PFSK-1 (cell line): ENCODE results near the gene TPP1.

Experiments used
- FOXP2 ChIP-seq: optimal IDR thresholded peaks from 2 replicates; pipeline ENCODE3; 2011; ENCODE audit warnings: borderline replicate concordance, control low read depth, inconsistent platforms; ENCODE audit not compliant: insufficient read depth; ENCODE audit errors: extremely low read length, extremely low read depth
- POLR2AphosphoS5 ChIP-seq: IDR thresholded peaks from 2 replicates; pipeline ENCODE4 v1.6.1; 2012; ENCODE audit warnings: low read depth, mild to moderate bottlenecking, control low read depth, low read length, moderate library complexity
- SIN3A ChIP-seq: IDR thresholded peaks from 2 replicates; pipeline ENCODE4 v1.6.1; 2012; ENCODE audit warnings: mild to moderate bottlenecking, low read length, moderate library complexity, borderline replicate concordance; ENCODE audit not compliant: insufficient read depth
- TAF1 ChIP-seq: IDR thresholded peaks from 2 replicates; pipeline ENCODE4 v1.6.1; 2012; ENCODE audit warnings: low read length, control low read depth, borderline replicate concordance; ENCODE audit not compliant: insufficient read depth
- TF ChIP-seq, protein P1 (sequence below), 2 experiments: IDR thresholded peaks; 2 replicates each; pipeline versions ENCODE4 v1.6.1 to v1.8.0; 2011 to 2012; ENCODE audit warnings: low read depth in 2 of 2, low read length in 2 of 2, control low read depth in 1 of 2, inconsistent platforms in 1 of 2, mild to moderate bottlenecking in 1 of 2, moderate library complexity in 1 of 2; ENCODE audit not compliant: insufficient read depth in 1 of 2

TPP1 gene

DNA sequence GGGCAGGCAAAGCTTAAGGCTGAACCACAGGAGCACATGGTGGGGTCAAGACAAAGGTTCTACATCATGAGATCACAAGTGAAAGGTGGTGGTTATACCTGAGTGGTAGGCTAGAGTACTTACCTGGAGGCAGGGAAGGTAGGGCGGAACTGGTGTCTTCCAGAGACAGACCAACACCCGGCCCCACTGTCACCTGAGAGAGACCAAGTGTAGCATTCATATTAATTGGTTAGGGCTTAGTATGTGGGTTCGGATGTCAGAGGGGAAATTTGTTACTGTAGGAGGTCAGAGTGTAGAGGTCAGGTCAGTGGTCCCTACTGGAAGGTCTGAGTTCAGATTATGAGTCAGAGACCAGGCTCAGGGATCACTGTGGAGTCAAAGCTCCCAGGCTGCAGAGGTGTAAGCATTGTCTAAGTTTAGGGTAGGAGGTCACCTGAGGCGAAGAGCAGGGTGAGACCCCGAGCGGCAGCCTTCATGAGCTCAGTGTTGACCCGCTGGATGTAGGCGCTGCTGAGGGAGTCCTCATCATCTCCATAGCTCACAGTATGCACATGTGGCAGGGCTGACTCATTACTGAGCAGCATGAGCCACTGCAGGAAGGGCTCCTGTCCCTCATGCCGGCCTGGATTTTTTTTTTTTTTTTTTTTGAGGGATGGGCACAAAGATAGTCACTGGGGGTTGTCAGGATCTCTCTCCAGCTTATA, 3.2 kb downstream of the TPP1 start:
- no peak for TF ChIP-seq FOXP2
- no peak for TF ChIP-seq POLR2AphosphoS5
- no peak for TF ChIP-seq SIN3A
- no peak for TF ChIP-seq TAF1
- TF ChIP-seq, protein P1, sequence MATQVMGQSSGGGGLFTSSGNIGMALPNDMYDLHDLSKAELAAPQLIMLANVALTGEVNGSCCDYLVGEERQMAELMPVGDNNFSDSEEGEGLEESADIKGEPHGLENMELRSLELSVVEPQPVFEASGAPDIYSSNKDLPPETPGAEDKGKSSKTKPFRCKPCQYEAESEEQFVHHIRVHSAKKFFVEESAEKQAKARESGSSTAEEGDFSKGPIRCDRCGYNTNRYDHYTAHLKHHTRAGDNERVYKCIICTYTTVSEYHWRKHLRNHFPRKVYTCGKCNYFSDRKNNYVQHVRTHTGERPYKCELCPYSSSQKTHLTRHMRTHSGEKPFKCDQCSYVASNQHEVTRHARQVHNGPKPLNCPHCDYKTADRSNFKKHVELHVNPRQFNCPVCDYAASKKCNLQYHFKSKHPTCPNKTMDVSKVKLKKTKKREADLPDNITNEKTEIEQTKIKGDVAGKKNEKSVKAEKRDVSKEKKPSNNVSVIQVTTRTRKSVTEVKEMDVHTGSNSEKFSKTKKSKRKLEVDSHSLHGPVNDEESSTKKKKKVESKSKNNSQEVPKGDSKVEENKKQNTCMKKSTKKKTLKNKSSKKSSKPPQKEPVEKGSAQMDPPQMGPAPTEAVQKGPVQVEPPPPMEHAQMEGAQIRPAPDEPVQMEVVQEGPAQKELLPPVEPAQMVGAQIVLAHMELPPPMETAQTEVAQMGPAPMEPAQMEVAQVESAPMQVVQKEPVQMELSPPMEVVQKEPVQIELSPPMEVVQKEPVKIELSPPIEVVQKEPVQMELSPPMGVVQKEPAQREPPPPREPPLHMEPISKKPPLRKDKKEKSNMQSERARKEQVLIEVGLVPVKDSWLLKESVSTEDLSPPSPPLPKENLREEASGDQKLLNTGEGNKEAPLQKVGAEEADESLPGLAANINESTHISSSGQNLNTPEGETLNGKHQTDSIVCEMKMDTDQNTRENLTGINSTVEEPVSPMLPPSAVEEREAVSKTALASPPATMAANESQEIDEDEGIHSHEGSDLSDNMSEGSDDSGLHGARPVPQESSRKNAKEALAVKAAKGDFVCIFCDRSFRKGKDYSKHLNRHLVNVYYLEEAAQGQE (IDR thresholded peaks at IDR 0.05; ENCODE audit: insufficient read depth in 1 of 2, low read depth in 2 of 2, low read length in 2 of 2): no peak

DNA sequence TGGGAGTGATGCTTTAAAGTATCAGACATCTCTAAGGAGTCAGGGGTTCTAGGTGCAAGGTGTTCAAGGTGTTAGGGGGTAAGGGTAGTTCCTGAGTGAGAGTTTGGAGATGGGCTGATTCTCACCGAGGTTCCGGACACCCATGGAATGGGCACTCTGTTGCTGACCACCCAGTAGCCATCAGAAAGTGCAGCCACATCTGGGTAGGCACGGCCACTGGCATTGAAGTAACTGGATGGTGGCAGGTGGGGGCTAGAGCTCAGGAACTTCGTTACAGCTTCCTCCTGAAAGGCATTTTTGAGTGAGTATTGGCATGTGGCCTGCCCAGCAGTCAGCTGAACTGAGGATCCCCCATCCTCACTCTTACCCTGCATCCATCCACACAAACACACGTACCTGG, 4.2 kb downstream of the TPP1 start:
- TF ChIP-seq POLR2AphosphoS5 (no peak), FOXP2 (no peak), SIN3A (no peak), TAF1 (no peak)
- TF ChIP-seq, protein P1 (IDR thresholded peaks at IDR 0.05; ENCODE audit: insufficient read depth in 1 of 2, low read depth in 2 of 2, low read length in 2 of 2): no peak

DNA sequence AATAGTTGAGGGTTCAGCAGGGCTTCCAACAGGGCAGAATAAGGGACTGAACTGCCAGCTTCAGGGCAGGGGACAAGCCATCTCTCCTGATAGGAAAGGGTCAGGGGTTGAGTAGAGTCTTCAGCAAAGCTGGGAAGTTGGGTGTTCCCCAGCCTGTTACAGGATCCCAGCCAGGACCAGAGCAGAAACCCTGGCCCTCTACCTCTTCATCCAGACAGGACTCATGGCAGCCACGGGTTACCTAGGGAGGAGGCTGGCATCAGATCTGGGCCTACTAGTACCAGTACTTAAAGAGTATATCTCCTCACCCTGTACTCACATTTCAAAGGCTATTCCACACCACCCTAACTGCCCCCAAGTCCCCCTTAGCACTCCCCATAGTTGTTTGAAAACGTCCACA, 4.8 kb downstream of the TPP1 start:
- TF ChIP-seq SIN3A (no peak), POLR2AphosphoS5 (no peak), FOXP2 (no peak), TAF1 (no peak)
- TF ChIP-seq, protein P1 (IDR thresholded peaks at IDR 0.05; ENCODE audit: insufficient read depth in 1 of 2, low read depth in 2 of 2, low read length in 2 of 2): no peak

GRCh38 chr11:6613496-6613895, 5.7 kb downstream of the TPP1 start:
- TF ChIP-seq, protein P1 (IDR thresholded peaks at IDR 0.05; ENCODE audit: insufficient read depth in 1 of 2, low read depth in 2 of 2, low read length in 2 of 2): no peak
- TF ChIP-seq SIN3A (no peak), FOXP2 (no peak), TAF1 (no peak), POLR2AphosphoS5 (no peak)
